Osteocyte (in vitro differentiated cells): ENCODE data around the gene CRIP3. TPM values are rescaled to one million over a fixed set of nuclear protein-coding genes. Genes with fewer than 3 reads are reported as not detected.

ENCODE experiments used
- DNase-seq: peaks from one replicate; pipeline ENCODE4 v3.0.0; 2021; ENCODE audit warnings: mixed read lengths; ENCODE audit not compliant: unreplicated experiment; ENCODE audit errors: extremely low spot score
- H3K27ac Mint-ChIP-seq: one replicate; pipeline ENCODE4 v1.8.0; 2021; ENCODE audit warnings: mild to moderate bottlenecking, mixed read lengths; ENCODE audit not compliant: unreplicated experiment
- H3K27me3 Mint-ChIP-seq: one replicate; pipeline ENCODE4 v1.8.0; 2021; ENCODE audit warnings: mixed read lengths; ENCODE audit not compliant: unreplicated experiment
- H3K36me3 Mint-ChIP-seq: one replicate; pipeline ENCODE4 v1.8.0; 2021; ENCODE audit warnings: mixed read lengths; ENCODE audit not compliant: unreplicated experiment
- H3K4me1 Mint-ChIP-seq: one replicate; pipeline ENCODE4 v1.8.0; 2021; ENCODE audit warnings: mixed read lengths; ENCODE audit not compliant: unreplicated experiment
- H3K4me3 Mint-ChIP-seq: one replicate; pipeline ENCODE4 v1.8.0; 2021; ENCODE audit warnings: mild to moderate bottlenecking, moderate library complexity, mixed read lengths; ENCODE audit not compliant: unreplicated experiment
- H3K9me3 Mint-ChIP-seq: one replicate; pipeline ENCODE4 v1.8.0; 2021; ENCODE audit warnings: mixed read lengths; ENCODE audit not compliant: unreplicated experiment
- total RNA-seq: library from RNA; stranded (reverse); gene quantifications from 2 replicates; pipeline ENCODE4 v1.2.1, GENCODE V29; 2021
- TF ChIP-seq, protein P1 (sequence below): fragments of 200-600 bp; sonication (generic); IDR thresholded peaks from 2 replicates; pipeline ENCODE4 v1.5.0; 2021; ENCODE audit warnings: antibody characterized with exemption, mild to moderate bottlenecking, moderate library complexity

The CRIP3 gene
- total RNA-seq, 1 donor from 2014 or later, result 1.8 TPM

GRCh38 chr6:43267619-43268354 lies 40.8 kb downstream of the CRIP3 start:
- Mint-ChIP-seq H3K27ac (no peak overlapping the region), H3K4me3 (no peak overlapping the region), H3K9me3 (no peaks in the 10 kb centered on the region), H3K27me3 (peaks cover 17% of the 10 kb centered on the region), H3K4me1 (peaks cover 4% of the 10 kb centered on the region), H3K36me3 (no peaks in the 10 kb centered on the region)
- DNase-seq, result no peak
- TF ChIP-seq, protein P1, sequence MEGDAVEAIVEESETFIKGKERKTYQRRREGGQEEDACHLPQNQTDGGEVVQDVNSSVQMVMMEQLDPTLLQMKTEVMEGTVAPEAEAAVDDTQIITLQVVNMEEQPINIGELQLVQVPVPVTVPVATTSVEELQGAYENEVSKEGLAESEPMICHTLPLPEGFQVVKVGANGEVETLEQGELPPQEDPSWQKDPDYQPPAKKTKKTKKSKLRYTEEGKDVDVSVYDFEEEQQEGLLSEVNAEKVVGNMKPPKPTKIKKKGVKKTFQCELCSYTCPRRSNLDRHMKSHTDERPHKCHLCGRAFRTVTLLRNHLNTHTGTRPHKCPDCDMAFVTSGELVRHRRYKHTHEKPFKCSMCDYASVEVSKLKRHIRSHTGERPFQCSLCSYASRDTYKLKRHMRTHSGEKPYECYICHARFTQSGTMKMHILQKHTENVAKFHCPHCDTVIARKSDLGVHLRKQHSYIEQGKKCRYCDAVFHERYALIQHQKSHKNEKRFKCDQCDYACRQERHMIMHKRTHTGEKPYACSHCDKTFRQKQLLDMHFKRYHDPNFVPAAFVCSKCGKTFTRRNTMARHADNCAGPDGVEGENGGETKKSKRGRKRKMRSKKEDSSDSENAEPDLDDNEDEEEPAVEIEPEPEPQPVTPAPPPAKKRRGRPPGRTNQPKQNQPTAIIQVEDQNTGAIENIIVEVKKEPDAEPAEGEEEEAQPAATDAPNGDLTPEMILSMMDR, result no peak

DNA sequence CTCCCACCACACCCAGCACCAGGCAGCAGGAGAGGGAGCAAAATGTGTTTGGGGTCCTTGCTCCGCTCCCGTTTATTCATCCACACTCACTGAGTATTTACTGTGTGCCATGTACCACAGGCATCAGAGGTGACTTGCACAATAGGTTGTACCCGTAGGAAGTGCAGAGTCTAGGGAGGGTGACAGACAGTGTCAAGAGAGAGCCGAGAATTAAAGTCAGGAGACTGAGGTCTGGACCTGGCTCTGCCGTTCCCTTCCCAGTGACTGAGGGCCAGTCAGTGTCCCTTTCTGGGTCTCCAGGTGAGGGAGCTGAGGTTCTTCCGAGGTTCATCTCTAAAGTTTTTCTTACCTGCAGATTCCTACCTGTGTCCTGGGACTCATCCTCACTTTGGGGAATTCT lies 43.1 kb downstream of the CRIP3 start:
- H3K36me3 Mint-ChIP-seq, result no peaks in the 10 kb centered on the region
- H3K4me1 Mint-ChIP-seq, result peaks cover 10% of the 10 kb centered on the region
- no peaks in the 10 kb centered on the region for H3K9me3 Mint-ChIP-seq
- H3K27me3 Mint-ChIP-seq, result peaks cover 15% of the 10 kb centered on the region
- DNase-seq, result no peak
- H3K27ac Mint-ChIP-seq, result no peak overlapping the region
- TF ChIP-seq, protein P1, result no peak
- no peak overlapping the region for H3K4me3 Mint-ChIP-seq

DNA sequence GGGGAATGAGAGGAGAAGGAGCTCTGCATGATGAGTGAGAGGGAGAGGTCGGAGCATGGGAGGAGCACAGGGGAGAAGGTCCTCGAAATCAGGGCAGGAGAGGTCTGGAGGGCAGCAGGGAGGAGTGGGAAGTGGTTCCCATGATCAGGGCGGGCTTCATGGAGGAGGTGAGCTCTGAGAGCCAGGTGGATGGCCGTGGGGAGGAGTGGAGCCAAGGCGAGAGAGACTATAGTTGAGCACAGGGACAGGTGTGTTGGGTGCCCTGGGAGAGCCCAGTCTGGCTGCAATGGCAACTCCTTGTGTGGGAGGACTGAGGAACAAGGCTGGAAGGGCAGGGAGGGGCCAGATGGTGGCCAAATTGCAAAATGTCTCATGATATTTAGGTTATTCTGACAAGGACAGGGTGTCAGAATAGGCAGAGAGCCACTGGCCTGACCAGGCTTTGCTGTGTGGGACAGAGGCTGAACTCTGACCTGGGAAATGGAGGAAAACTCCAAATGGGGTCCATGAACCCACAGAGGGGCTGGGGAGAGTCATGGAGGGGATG lies 44.0 kb downstream of the CRIP3 start:
- TF ChIP-seq, protein P1, result no peak
- Mint-ChIP-seq H3K4me3 (no peak overlapping the region), H3K27me3 (peaks cover 15% of the 10 kb centered on the region), H3K27ac (no peak overlapping the region), H3K36me3 (no peaks in the 10 kb centered on the region), H3K9me3 (no peaks in the 10 kb centered on the region), H3K4me1 (peaks cover 9% of the 10 kb centered on the region)
- DNase-seq, result no peak

DNA sequence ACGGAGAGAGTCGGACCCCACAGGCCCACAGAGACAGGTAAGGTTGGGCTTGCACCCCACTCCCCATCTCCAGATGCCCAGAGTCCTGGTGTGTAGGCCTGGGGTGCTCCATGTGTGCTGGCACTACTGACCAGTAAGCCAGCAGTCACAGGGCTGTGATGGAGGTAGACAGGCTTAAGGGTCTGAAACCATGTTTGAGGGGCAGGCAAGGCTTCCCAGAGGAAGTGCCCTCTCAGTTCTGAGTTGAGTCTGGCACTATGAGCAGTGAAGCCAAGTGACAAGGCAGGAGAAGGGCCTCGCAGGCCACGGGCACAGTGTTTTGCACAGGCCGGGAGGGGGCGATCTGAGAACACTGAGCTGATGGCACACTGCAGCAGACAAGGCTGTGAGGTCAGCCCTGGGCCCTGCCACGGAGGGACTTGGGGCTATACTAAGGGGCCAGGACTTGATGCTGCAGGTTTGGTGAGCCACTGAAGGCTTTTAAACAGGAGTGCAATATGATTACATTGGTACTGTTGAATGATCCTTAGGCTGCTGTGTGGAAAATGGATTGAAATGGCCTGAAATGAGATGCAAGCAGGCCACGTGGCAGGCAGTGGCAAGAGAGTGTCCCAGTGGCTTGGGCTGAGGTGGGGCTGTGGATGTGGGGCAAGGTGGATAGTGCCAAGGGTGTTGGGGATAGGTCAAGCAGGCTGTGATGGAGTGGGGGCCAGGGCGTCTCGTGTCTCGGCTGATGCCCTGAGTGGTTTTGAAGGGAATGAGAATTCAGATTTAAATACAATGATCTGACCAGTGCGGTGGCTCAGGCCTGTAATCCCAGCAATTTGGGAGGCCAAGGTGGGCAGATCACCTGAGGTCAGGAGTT lies 45.1 kb downstream of the CRIP3 start:
- no peaks in the 10 kb centered on the region for H3K9me3 Mint-ChIP-seq
- peaks cover 12% of the 10 kb centered on the region for H3K27me3 Mint-ChIP-seq
- no peaks in the 10 kb centered on the region for H3K36me3 Mint-ChIP-seq
- DNase-seq, result no peak
- TF ChIP-seq, protein P1, result peak; percentile 86
- H3K4me3 Mint-ChIP-seq, result no peak overlapping the region
- H3K27ac Mint-ChIP-seq, result no peak overlapping the region
- H3K4me1 Mint-ChIP-seq, result peaks cover 9% of the 10 kb centered on the region
